ENCODE results near the gene CPS1. TPM values are rescaled to one million over a fixed set of nuclear protein-coding genes. Genes with fewer than 3 reads are reported as not detected.

The CPS1 gene
- total RNA-seq, 6 experiments from 2014 or later: 1,066 to 2,150 (median 1,343) TPM

- 56% methylated on average over 1 of the region's 1 CpG for WGBS (ENCODE audit: insufficient coverage, low coverage, low lambda C conversion rate, missing lambda C conversion rate)
- intact Hi-C loops (cut with DNase I): no loop called here
- H3K27me3 ChIP-seq: no peaks in the 10 kb centered on the region
- DNase-seq (no peak), ATAC-seq (peak in 1 of 4 donors; percentile 7)
- no peaks in the 10 kb centered on the region for H3K9me3 ChIP-seq
- H3K4me3 ChIP-seq: no peak overlapping the region
- no peaks in the 10 kb centered on the region for H3K4me1 ChIP-seq
- H3K36me3 ChIP-seq: peaks cover 0 to 100% (median 46%) of the 10 kb centered on the region in 4 donors
- no peak for TF ChIP-seq POLR2A (IDR thresholded peaks at IDR 0.05)
- no peak overlapping the region for H3K27ac ChIP-seq
These were observed 48.3 kb downstream of the CPS1 start for GRCh38 chr2:210604666-210605065.

GRCh38 chr2:210606001-210606400, 49.6 kb downstream of the CPS1 start:
- no peaks in the 10 kb centered on the region for H3K9me3 ChIP-seq
- WGBS (ENCODE audit: insufficient coverage, low coverage, low lambda C conversion rate, missing lambda C conversion rate): 92% methylated on average over 2 of the region's 2 CpGs
- DNase-seq: no peak
- H3K36me3 ChIP-seq: peaks cover 0 to 100% (median 47%) of the 10 kb centered on the region in 4 donors
- ATAC-seq: peak in 2 of 4 donors; percentile 2 to 10
- H3K27ac ChIP-seq: no peak overlapping the region
- TF ChIP-seq CTCF (IDR thresholded peaks at IDR 0.05) (no peak), POLR2A (IDR thresholded peaks at IDR 0.05) (no peak)
- intact Hi-C loops (cut with DNase I): no loop called here
- H3K4me1 ChIP-seq: no peaks in the 10 kb centered on the region
- H3K27me3 ChIP-seq: no peaks in the 10 kb centered on the region
- H3K4me3 ChIP-seq: no peak overlapping the region

GRCh38 chr2:210611466-210611865, 55.1 kb downstream of the CPS1 start:
- 71% methylated on average over 2 of the region's 2 CpGs for WGBS (ENCODE audit: insufficient coverage, low coverage, low lambda C conversion rate, missing lambda C conversion rate)
- no peaks in the 10 kb centered on the region for H3K9me3 ChIP-seq
- H3K36me3 ChIP-seq: peaks cover 0 to 92% (median 39%) of the 10 kb centered on the region in 4 donors
- intact Hi-C loops (cut with DNase I): no loop called here
- H3K4me1 ChIP-seq: peaks cover 0 to 6% (median 3%) of the 10 kb centered on the region in 4 donors
- H3K4me3 ChIP-seq: no peak overlapping the region
- no peaks in the 10 kb centered on the region for H3K27me3 ChIP-seq
- TF ChIP-seq POLR2A (IDR thresholded peaks at IDR 0.05) (no peak), CTCF (IDR thresholded peaks at IDR 0.05) (no peak)
- no peak for ATAC-seq
- DNase-seq: no peak
- H3K27ac ChIP-seq: no peak overlapping the region

- Histone ChIP-seq H3K4me3 (no peak overlapping the region), H3K27me3 (no peaks in the 10 kb centered on the region), H3K36me3 (peaks cover 0 to 81% (median 24%) of the 10 kb centered on the region in 4 donors), H3K4me1 (peaks cover 0 to 27% (median 3%) of the 10 kb centered on the region in 4 donors), H3K27ac (peak overlapping the region in 1 of 3 donors; percentile 30), H3K9me3 (no peaks in the 10 kb centered on the region)
- WGBS (ENCODE audit: insufficient coverage, low coverage, low lambda C conversion rate, missing lambda C conversion rate): 63% methylated on average over 2 of the region's 2 CpGs
- no peak for TF ChIP-seq CTCF (IDR thresholded peaks at IDR 0.05)
- TF ChIP-seq POLR2A (IDR thresholded peaks at IDR 0.05): peak; percentile 25
- ATAC-seq (peak; percentile 19 to 56 (median 42)), DNase-seq (no peak)
- intact Hi-C loops (cut with DNase I): no loop called here
These were observed 59.7 kb downstream of the CPS1 start for GRCh38 chr2:210616074-210616473.

- intact Hi-C loops (cut with DNase I): no loop called here
- WGBS (ENCODE audit: insufficient coverage, low coverage, low lambda C conversion rate, missing lambda C conversion rate): 24% methylated on average over 1 of the region's 1 CpG
- H3K9me3 ChIP-seq: no peaks in the 10 kb centered on the region
These were observed 60.9 kb downstream of the CPS1 start for GRCh38 chr2:210617318-210617717.

More at GRCh38 chr2:210617318-210617717, 60.9 kb downstream of the CPS1 start:
- ATAC-seq: peak in 2 of 4 donors; percentile 3 to 21
- Histone ChIP-seq H3K27me3 (no peaks in the 10 kb centered on the region), H3K4me1 (peaks cover 0 to 27% (median 3%) of the 10 kb centered on the region in 4 donors), H3K27ac (peak overlapping the region in 2 of 3 donors; percentile 17 to 30), H3K4me3 (no peak overlapping the region), H3K36me3 (peaks cover 0 to 79% (median 18%) of the 10 kb centered on the region in 4 donors)
- DNase-seq: no peak
- TF ChIP-seq POLR2A (IDR thresholded peaks at IDR 0.05) (no peak), CTCF (IDR thresholded peaks at IDR 0.05) (no peak)
